Naive B cell (primary cell): ENCODE results near the gene TLL2. TPM values are rescaled to one million over a fixed set of nuclear protein-coding genes. Genes with fewer than 3 reads are reported as not detected.
A peak's percentile ranks its signal among the peaks of the same experiment; 100 is the strongest.

Experiments
- ATAC-seq, 2 donors: fragments of 150-1000 bp; cut with Tn5 transposase; 2 replicates each; pipeline ENCODE4 v1.10.0; 2021; ENCODE audit warnings: low read depth in 2 of 2, mild to moderate bottlenecking in 2 of 2, moderate library complexity in 2 of 2
- DNase-seq: peaks from one replicate; pipeline ENCODE4 v3.0.0; 2022
- H3K27ac Mint-ChIP-seq, 6 donors: one replicate each; pipeline ENCODE4 v1.8.0; 2020 to 2022; ENCODE audit warnings: mild to moderate bottlenecking in 6 of 6, mixed read lengths in 6 of 6, moderate library complexity in 5 of 6, inconsistent platforms in 2 of 6
- H3K27me3 Mint-ChIP-seq, 3 donors: one replicate each; pipeline ENCODE4 v1.8.0; 2021 to 2022; ENCODE audit warnings: mixed read lengths in 3 of 3, mild to moderate bottlenecking in 1 of 3
- H3K36me3 Mint-ChIP-seq, 2 donors: one replicate each; pipeline ENCODE4 v1.8.0; 2020 to 2022; ENCODE audit warnings: mixed read lengths in 2 of 2, inconsistent platforms in 1 of 2, mild to moderate bottlenecking in 1 of 2
- H3K4me1 Mint-ChIP-seq, 3 donors: one replicate each; pipeline ENCODE4 v1.8.0; 2020 to 2022; ENCODE audit warnings: mixed read lengths in 3 of 3, inconsistent platforms in 1 of 3, mild to moderate bottlenecking in 1 of 3, moderate library complexity in 1 of 3
- H3K4me3 Mint-ChIP-seq, 8 donors: one replicate each; pipeline ENCODE4 v1.8.0; 2020 to 2022; ENCODE audit warnings: mild to moderate bottlenecking in 8 of 8, mixed read lengths in 8 of 8, moderate library complexity in 8 of 8, inconsistent platforms in 2 of 8
- H3K9me3 Mint-ChIP-seq, 7 donors: one replicate each; pipeline ENCODE4 v1.8.0; 2020 to 2022; ENCODE audit warnings: mixed read lengths in 7 of 7, mild to moderate bottlenecking in 5 of 7, inconsistent platforms in 2 of 7, moderate library complexity in 1 of 7
- polyA plus RNA-seq, 6 donors: library from polyadenylated mRNA; unstranded; fragments of 300-500 nt; fragmentation: Illumina TruSeq; gene quantifications; one replicate each; pipeline ENCODE4 v1.2.3, GENCODE V29; 2021; ENCODE audit warnings: low read depth in 6 of 6

The TLL2 gene
- polyA plus RNA-seq, 6 donors from 2014 or later = 0.03 to 0.77 (median 0.32) TPM; not detected in 2

GRCh38 chr10:96419351-96419750 lies 94.4 kb downstream of the TLL2 start:
- peaks cover 4 to 12% (median 9%) of the 10 kb centered on the region in 3 donors for H3K27me3 Mint-ChIP-seq
- no peak for DNase-seq
- no peak overlapping the region for H3K4me3 Mint-ChIP-seq
- H3K36me3 Mint-ChIP-seq = no peaks in the 10 kb centered on the region
- ATAC-seq = no peak
- H3K9me3 Mint-ChIP-seq = no peaks in the 10 kb centered on the region
- no peak overlapping the region for H3K27ac Mint-ChIP-seq
- peaks cover 0 to 10% (median 5%) of the 10 kb centered on the region in 3 donors for H3K4me1 Mint-ChIP-seq

GRCh38 chr10:96418582-96418981 lies 95.1 kb downstream of the TLL2 start:
- Mint-ChIP-seq H3K9me3 (no peaks in the 10 kb centered on the region), H3K27ac (no peak overlapping the region), H3K36me3 (no peaks in the 10 kb centered on the region), H3K27me3 (peaks cover 4 to 9% (median 6%) of the 10 kb centered on the region in 3 donors), H3K4me1 (peaks cover 0 to 10% (median 5%) of the 10 kb centered on the region in 3 donors), H3K4me3 (no peak overlapping the region)
- no peak for DNase-seq
- ATAC-seq = no peak

- Mint-ChIP-seq H3K27ac (no peak overlapping the region), H3K36me3 (no peaks in the 10 kb centered on the region), H3K4me3 (no peak overlapping the region), H3K4me1 (peaks cover 0 to 1% (median 0%) of the 10 kb centered on the region in 3 donors), H3K27me3 (peaks cover 6 to 16% (median 10%) of the 10 kb centered on the region in 3 donors), H3K9me3 (no peaks in the 10 kb centered on the region)
- ATAC-seq (no peak), DNase-seq (no peak)
These were observed 96.3 kb downstream of the TLL2 start for GRCh38 chr10:96417441-96417840.

GRCh38 chr10:96416643-96417042 lies 97.1 kb downstream of the TLL2 start:
- no peaks in the 10 kb centered on the region for H3K9me3 Mint-ChIP-seq
- no peaks in the 10 kb centered on the region for H3K36me3 Mint-ChIP-seq
- ATAC-seq (no peak), DNase-seq (no peak)
- H3K27me3 Mint-ChIP-seq = peaks cover 6 to 22% (median 14%) of the 10 kb centered on the region in 3 donors
- H3K4me3 Mint-ChIP-seq = no peak overlapping the region
- no peak overlapping the region for H3K27ac Mint-ChIP-seq
- H3K4me1 Mint-ChIP-seq = no peaks in the 10 kb centered on the region

GRCh38 chr10:96415891-96416554 lies 97.7 kb downstream of the TLL2 start:
- ATAC-seq = no peak
- peaks cover 6 to 22% (median 17%) of the 10 kb centered on the region in 3 donors for H3K27me3 Mint-ChIP-seq
- H3K4me1 Mint-ChIP-seq = no peaks in the 10 kb centered on the region
- no peaks in the 10 kb centered on the region for H3K36me3 Mint-ChIP-seq
- no peak overlapping the region for H3K27ac Mint-ChIP-seq
- no peak for DNase-seq
- no peak overlapping the region for H3K4me3 Mint-ChIP-seq
- H3K9me3 Mint-ChIP-seq = no peaks in the 10 kb centered on the region

GRCh38 chr10:96415150-96415890 lies 98.4 kb downstream of the TLL2 start:
- DNase-seq (no peak), ATAC-seq (no peak)
- H3K27ac Mint-ChIP-seq = no peak overlapping the region
- H3K9me3 Mint-ChIP-seq = no peaks in the 10 kb centered on the region
- H3K36me3 Mint-ChIP-seq = no peaks in the 10 kb centered on the region
- no peak overlapping the region for H3K4me3 Mint-ChIP-seq
- H3K27me3 Mint-ChIP-seq = peaks cover under 1 to 17% (median 16%) of the 10 kb centered on the region in 3 donors
- H3K4me1 Mint-ChIP-seq = no peaks in the 10 kb centered on the region

- ATAC-seq = no peak
- no peak for DNase-seq
- H3K27me3 Mint-ChIP-seq = peaks cover 4 to 19% (median 12%) of the 10 kb centered on the region in 3 donors
These were observed 99.4 kb downstream of the TLL2 start for GRCh38 chr10:96414303-96414702.

GRCh38 chr10:96413151-96413787 lies 100.5 kb downstream of the TLL2 start:
- Mint-ChIP-seq H3K9me3 (no peaks in the 10 kb centered on the region), H3K4me1 (no peaks in the 10 kb centered on the region), H3K27ac (peak overlapping the region in 2 of 6 donors; percentile 6 to 59), H3K4me3 (no peak overlapping the region), H3K27me3 (peaks cover 9 to 25% (median 15%) of the 10 kb centered on the region in 3 donors), H3K36me3 (no peaks in the 10 kb centered on the region)
- no peak for ATAC-seq
- DNase-seq = no peak

More at GRCh38 chr10:96414303-96414702, 99.4 kb downstream of the TLL2 start:
- no peaks in the 10 kb centered on the region for H3K36me3 Mint-ChIP-seq
- no peak overlapping the region for H3K4me3 Mint-ChIP-seq
- no peaks in the 10 kb centered on the region for H3K9me3 Mint-ChIP-seq
- H3K4me1 Mint-ChIP-seq = no peaks in the 10 kb centered on the region
- no peak overlapping the region for H3K27ac Mint-ChIP-seq

GRCh38 chr10:96411716-96412320 lies 101.9 kb downstream of the TLL2 start:
- Mint-ChIP-seq H3K36me3 (no peaks in the 10 kb centered on the region), H3K4me3 (no peak overlapping the region), H3K4me1 (no peaks in the 10 kb centered on the region), H3K27ac (no peak overlapping the region), H3K9me3 (no peaks in the 10 kb centered on the region), H3K27me3 (peaks cover 22 to 33% (median 29%) of the 10 kb centered on the region in 3 donors)
- ATAC-seq (no peak), DNase-seq (no peak)

GRCh38 chr10:96410296-96410695 lies 103.4 kb downstream of the TLL2 start:
- H3K36me3 Mint-ChIP-seq = no peaks in the 10 kb centered on the region
- peaks cover 34 to 44% (median 36%) of the 10 kb centered on the region in 3 donors for H3K27me3 Mint-ChIP-seq
- no peak overlapping the region for H3K27ac Mint-ChIP-seq
- DNase-seq (no peak), ATAC-seq (no peak)
- no peaks in the 10 kb centered on the region for H3K4me1 Mint-ChIP-seq
- H3K9me3 Mint-ChIP-seq = no peaks in the 10 kb centered on the region
- H3K4me3 Mint-ChIP-seq = no peak overlapping the region

- no peaks in the 10 kb centered on the region for H3K36me3 Mint-ChIP-seq
- no peaks in the 10 kb centered on the region for H3K9me3 Mint-ChIP-seq
- no peak overlapping the region for H3K4me3 Mint-ChIP-seq
- no peak for ATAC-seq
- H3K27me3 Mint-ChIP-seq = peaks cover 38 to 44% (median 42%) of the 10 kb centered on the region in 3 donors
- DNase-seq = no peak
- H3K4me1 Mint-ChIP-seq = no peaks in the 10 kb centered on the region
- H3K27ac Mint-ChIP-seq = no peak overlapping the region
These were observed 105.5 kb downstream of the TLL2 start for GRCh38 chr10:96408201-96408600.

- Mint-ChIP-seq H3K4me3 (no peak overlapping the region), H3K27me3 (peaks cover 39 to 48% (median 44%) of the 10 kb centered on the region in 3 donors), H3K27ac (no peak overlapping the region), H3K36me3 (no peaks in the 10 kb centered on the region), H3K4me1 (no peaks in the 10 kb centered on the region), H3K9me3 (no peaks in the 10 kb centered on the region)
- DNase-seq = no peak
- ATAC-seq = no peak
These were observed 106.1 kb downstream of the TLL2 start for GRCh38 chr10:96407560-96408069.

GRCh38 chr10:96406091-96406490 lies 107.6 kb downstream of the TLL2 start:
- no peak overlapping the region for H3K4me3 Mint-ChIP-seq
- ATAC-seq = no peak
- H3K27ac Mint-ChIP-seq = no peak overlapping the region
- no peaks in the 10 kb centered on the region for H3K9me3 Mint-ChIP-seq
- no peaks in the 10 kb centered on the region for H3K4me1 Mint-ChIP-seq
- DNase-seq = no peak
- H3K36me3 Mint-ChIP-seq = no peaks in the 10 kb centered on the region
- peaks cover 31 to 60% (median 42%) of the 10 kb centered on the region in 3 donors for H3K27me3 Mint-ChIP-seq
